SU-DHL-6 (cell line): ENCODE data around the gene TNIK.

Experiments
- CTCF ChIP-seq: fragments of 200-600 bp; sonication (generic); IDR thresholded peaks from one replicate; pipeline ENCODE4 v1.5.1; 2017; ENCODE audit warnings: antibody characterized with exemption, mild to moderate bottlenecking, low read length, moderate library complexity; ENCODE audit not compliant: insufficient read depth, poor library complexity, severe bottlenecking
- EZH2phosphoT487 ChIP-seq: fragments of 200-600 bp; sonication (generic), shearing (Covaris generic); conservative IDR thresholded peaks from 2 replicates; pipeline ENCODE4 v1.6.1; 2018; ENCODE audit warnings: mild to moderate bottlenecking, antibody characterized with exemption, low read length, moderate library complexity, mixed read lengths

DNA sequence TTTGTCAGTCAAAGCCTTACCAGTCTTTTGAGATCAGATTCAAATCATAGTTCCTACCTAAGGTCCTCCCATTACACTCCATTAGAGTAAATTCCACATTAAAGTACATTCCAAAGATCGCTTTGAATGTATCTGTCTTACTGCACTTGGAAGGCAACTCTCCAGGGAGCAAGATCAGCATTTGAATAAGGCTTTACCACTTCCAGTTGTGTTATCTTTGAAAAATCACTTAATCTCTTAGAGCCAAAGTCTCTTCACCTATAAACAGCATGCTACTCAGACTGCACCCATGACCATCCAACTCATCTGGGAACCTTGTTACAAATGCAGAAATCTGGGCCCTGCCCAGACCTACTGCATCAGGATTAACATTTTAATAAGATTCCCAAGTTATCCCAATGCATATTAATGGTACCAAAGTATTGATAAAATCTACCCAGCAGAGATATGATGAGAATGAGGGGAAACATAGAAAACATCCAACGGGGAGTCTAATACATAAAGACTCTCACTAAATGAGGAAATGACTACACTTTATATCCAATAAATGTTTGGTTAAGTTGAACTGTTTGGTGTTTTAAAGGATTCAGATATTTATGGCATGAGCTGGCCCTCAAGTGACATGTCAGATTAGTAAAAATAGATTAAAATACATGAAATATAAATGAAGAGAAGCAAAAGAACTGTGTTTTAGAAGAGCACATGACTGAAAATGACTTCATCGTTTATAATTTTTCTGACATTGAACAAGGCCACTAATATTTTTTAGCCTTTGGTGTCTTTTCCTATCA is 75.9 kb downstream of the TNIK start:
- TF ChIP-seq CTCF: no peak
- TF ChIP-seq EZH2phosphoT487: no peak
